ENCODE results near the gene MOB3B.

GRCh38 chr9:27280249-27280648 is 249.4 kb downstream of the MOB3B start:
- TF ChIP-seq CTCF (IDR thresholded peaks at IDR 0.05) (no peak), EZH2phosphoT487 (IDR thresholded peaks at IDR 0.05) (no peak)
